PC-9 (cell line): ENCODE data around the gene CNNM3. TPM values are rescaled to one million over a fixed set of nuclear protein-coding genes. Genes with fewer than 3 reads are reported as not detected.

Source experiments
- BruUV-seq: library from RNA; stranded (reverse); fragments of 400-500 nt; replicated peaks from 2 replicates; lab custom pipeline; 2021; lab: Mats Ljungman, UMichigan
- CTCF ChIA-PET: fragments of 300-600 bp; sonication (Branson Sonifier 250); formaldehyde crosslinking; loops from one replicate; lab custom pipeline; 2022; ENCODE audit warnings: antibody characterized with exemption; lab: Charles Lee
- POLR2A ChIA-PET: fragments of 300-600 bp; sonication (Branson Sonifier 250); formaldehyde crosslinking; loops from one replicate; lab custom pipeline; 2022; ENCODE audit warnings: antibody characterized with exemption; ENCODE audit not compliant: unreplicated experiment; lab: Charles Lee
- DNase-seq, 2 experiments: peaks; one replicate each; pipeline versions ENCODE4 v3.0.0 to v3.0.0-alpha.2; 2015 to 2022; ENCODE audit warnings: mixed read lengths in 1 of 2
- H2AFZ ChIP-seq: fragments of 200-600 bp; sonication (generic); 2 replicates; pipeline ENCODE4 v1.8.1; 2017; ENCODE audit warnings: antibody characterized with exemption
- H3F3A ChIP-seq: fragments of 200-600 bp; sonication (generic); 2 replicates; pipeline ENCODE4 v1.8.1; 2017; ENCODE audit warnings: antibody characterized with exemption, mild to moderate bottlenecking, low read depth; ENCODE audit not compliant: insufficient read depth
- H3K27ac ChIP-seq: fragments of 200-600 bp; sonication (generic); 2 replicates; pipeline ENCODE4 v1.6.1; 2016; ENCODE audit warnings: mixed run types
- H3K27me3 ChIP-seq: fragments of 200-600 bp; sonication (generic); 2 replicates; pipeline ENCODE4 v1.6.1; 2016; ENCODE audit warnings: low read depth, mixed run types; ENCODE audit not compliant: insufficient read depth
- H3K36me3 ChIP-seq: fragments of 200-600 bp; sonication (generic); 2 replicates; pipeline ENCODE4 v1.6.1; 2016; ENCODE audit warnings: low read depth, mixed run types
- H3K4me1 ChIP-seq: fragments of 200-600 bp; sonication (generic); replicated peaks from 2 replicates; pipeline ENCODE4 v1.6.1; 2016; ENCODE audit warnings: mixed run types; ENCODE audit not compliant: insufficient read depth
- H3K4me2 ChIP-seq: fragments of 200-600 bp; sonication (generic); 2 replicates; pipeline ENCODE4 v1.6.1; 2017; ENCODE audit warnings: mixed run types
- H3K4me3 ChIP-seq: fragments of 200-600 bp; sonication (generic); 2 replicates; pipeline ENCODE4 v1.6.1; 2016; ENCODE audit warnings: mixed run types
- H3K79me2 ChIP-seq: fragments of 200-600 bp; sonication (generic); 2 replicates; pipeline ENCODE4 v1.6.1; 2017; ENCODE audit warnings: low read depth, mixed run types
- H3K9me2 ChIP-seq: fragments of 200-600 bp; sonication (generic); 2 replicates; pipeline ENCODE4 v1.8.1; 2017; ENCODE audit warnings: mild to moderate bottlenecking; ENCODE audit not compliant: insufficient read depth
- H3K9me3 ChIP-seq: fragments of 200-600 bp; sonication (generic); 2 replicates; pipeline ENCODE4 v1.8.1; 2016; ENCODE audit warnings: low read depth; ENCODE audit not compliant: insufficient read depth
- H4K20me1 ChIP-seq: fragments of 200-600 bp; sonication (generic); 2 replicates; pipeline ENCODE4 v1.8.1; 2017; ENCODE audit not compliant: insufficient read depth
- CTCF ChIP-seq: fragments of 200-600 bp; sonication (generic); conservative IDR thresholded peaks from 2 replicates; pipeline ENCODE4 v1.6.1; 2017; ENCODE audit warnings: mixed run types, antibody characterized with exemption, mild to moderate bottlenecking, moderate library complexity
- EZH2 ChIP-seq: fragments of 200-600 bp; sonication (generic); IDR thresholded peaks from 2 replicates; pipeline ENCODE4 v1.8.0; 2017; ENCODE audit warnings: antibody characterized with exemption, low read depth
- intact Hi-C: fragments of 100-400 bp; cut with micrococcal nuclease; formaldehyde crosslinking; loops from one replicate; pipeline ENCODE4 v1.10.0; 2022; ENCODE audit not compliant: unreplicated experiment
- total RNA-seq: library from RNA; stranded (reverse); gene quantifications from 2 replicates; pipeline ENCODE4 v1.2.3, GENCODE V29; 2021

The CNNM3 gene
- total RNA-seq, 1 experiment from 2014 or later: 28.7 TPM

GRCh38 chr2:96809951-96810782 is 5.9 kb upstream of the CNNM3 start:
- ChIA-PET POLR2A (no interaction called here), CTCF (no interaction called here)
- no peak overlapping the region for H3K4me2 ChIP-seq
- intact Hi-C loops: no loop called here
- peaks cover 4% of the 10 kb centered on the region for H3K4me1 ChIP-seq
- no peaks in the 10 kb centered on the region for H3K79me2 ChIP-seq
- no peaks in the 10 kb centered on the region for H3K27me3 ChIP-seq
- no peaks in the 10 kb centered on the region for H3K9me3 ChIP-seq
- BruUV-seq: TSS peak; percentile 14
- no peaks in the 10 kb centered on the region for H3K36me3 ChIP-seq
- H3K9me2 ChIP-seq: no peaks in the 10 kb centered on the region
- no peak overlapping the region for H3K4me3 ChIP-seq
- no peaks in the 10 kb centered on the region for H4K20me1 ChIP-seq
- H3F3A ChIP-seq: peaks cover 6% of the 10 kb centered on the region
- no peak overlapping the region for H2AFZ ChIP-seq
- H3K27ac ChIP-seq: no peak overlapping the region
- TF ChIP-seq CTCF (no peak), EZH2 (no peak)
- DNase-seq: no peak

GRCh38 chr2:96810783-96811192 is 5.3 kb upstream of the CNNM3 start:
- Histone ChIP-seq H3K9me3 (no peaks in the 10 kb centered on the region), H3K9me2 (no peaks in the 10 kb centered on the region), H3F3A (peaks cover 12% of the 10 kb centered on the region), H4K20me1 (no peaks in the 10 kb centered on the region), H3K4me1 (peaks cover 6% of the 10 kb centered on the region), H3K27ac (no peak overlapping the region), H2AFZ (no peak overlapping the region), H3K36me3 (no peaks in the 10 kb centered on the region), H3K79me2 (no peaks in the 10 kb centered on the region), H3K4me3 (no peak overlapping the region), H3K27me3 (no peaks in the 10 kb centered on the region), H3K4me2 (no peak overlapping the region)
- no peak for TF ChIP-seq EZH2
- no peak for TF ChIP-seq CTCF
- no peak for DNase-seq
- POLR2A ChIA-PET: no interaction called here
- CTCF ChIA-PET: no interaction called here
- intact Hi-C loops: no loop called here
- no TSS peak for BruUV-seq

- DNase-seq: no peak
- H3K4me1 ChIP-seq: peaks cover 6% of the 10 kb centered on the region
- TF ChIP-seq EZH2: no peak
- TF ChIP-seq CTCF: no peak
- CTCF ChIA-PET: no interaction called here
- H3F3A ChIP-seq: peaks cover 12% of the 10 kb centered on the region
- H4K20me1 ChIP-seq: no peaks in the 10 kb centered on the region
- H3K36me3 ChIP-seq: no peaks in the 10 kb centered on the region
- H3K9me3 ChIP-seq: no peaks in the 10 kb centered on the region
- H3K27ac ChIP-seq: no peak overlapping the region
- H3K27me3 ChIP-seq: no peaks in the 10 kb centered on the region
- H3K79me2 ChIP-seq: no peaks in the 10 kb centered on the region
- POLR2A ChIA-PET: no interaction called here
- H3K4me3 ChIP-seq: no peak overlapping the region
- no peak overlapping the region for H2AFZ ChIP-seq
- no TSS peak for BruUV-seq
- intact Hi-C loops: no loop called here
- no peak overlapping the region for H3K4me2 ChIP-seq
- no peaks in the 10 kb centered on the region for H3K9me2 ChIP-seq
Observed at GRCh38 chr2:96811917-96812316, 4.2 kb upstream of the CNNM3 start.
